ENCODE results near the gene SDR42E1. TPM values are rescaled to one million over a fixed set of nuclear protein-coding genes. Genes with fewer than 3 reads are reported as not detected.

The SDR42E1 gene
- total and polyA plus RNA-seq, 5 donors from 2014 or later = 1.6 to 3.7 (median 2.0) TPM

DNA sequence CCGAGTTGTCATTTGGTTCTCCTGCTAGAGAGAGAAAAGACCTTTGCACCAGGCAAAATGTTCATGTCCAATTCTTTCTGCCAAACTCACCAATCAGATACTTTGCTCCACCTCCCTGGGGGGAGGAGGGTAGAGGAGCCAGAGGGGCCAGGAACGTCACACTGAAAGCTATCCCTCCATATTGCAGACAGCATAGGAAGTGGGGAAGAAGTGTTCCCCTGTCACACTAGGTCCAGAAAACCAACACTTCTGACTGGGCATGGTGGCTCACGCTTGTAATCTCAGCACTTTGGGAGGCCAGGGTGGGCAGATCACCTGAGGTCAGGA is 33.3 kb upstream of the SDR42E1 start:
- Histone ChIP-seq H3K27ac (ENCODE audit: insufficient read depth, low read length, poor library complexity, severe bottlenecking) (no peak overlapping the region), H3K36me3 (ENCODE audit: control insufficient read depth, insufficient read depth, low read length) (no peaks in the 10 kb centered on the region), H3K27me3 (ENCODE audit: control insufficient read depth, insufficient read depth, low read length) (peaks cover 3% of the 10 kb centered on the region), H3K4me3 (ENCODE audit: low read depth, low read length) (no peak overlapping the region), H3K9me3 (ENCODE audit: control insufficient read depth in 2 of 2, low read length in 2 of 2) (no peaks in the 10 kb centered on the region), H3K4me1 (ENCODE audit: control insufficient read depth, insufficient read depth, low read length, poor library complexity, severe bottlenecking) (no peaks in the 10 kb centered on the region)
- DNase-seq (no peak), ATAC-seq (ENCODE audit: low read depth in 2 of 2) (no peak)
- Mint-ChIP-seq H3K4me3 (no peak overlapping the region), H3K36me3 (no peaks in the 10 kb centered on the region), H3K27me3 (peaks cover 5% of the 10 kb centered on the region), H3K27ac (no peak overlapping the region), H3K4me1 (no peaks in the 10 kb centered on the region), H3K9me3 (peaks cover 0 to 2% (median 0%) of the 10 kb centered on the region in 7 donors)

DNA sequence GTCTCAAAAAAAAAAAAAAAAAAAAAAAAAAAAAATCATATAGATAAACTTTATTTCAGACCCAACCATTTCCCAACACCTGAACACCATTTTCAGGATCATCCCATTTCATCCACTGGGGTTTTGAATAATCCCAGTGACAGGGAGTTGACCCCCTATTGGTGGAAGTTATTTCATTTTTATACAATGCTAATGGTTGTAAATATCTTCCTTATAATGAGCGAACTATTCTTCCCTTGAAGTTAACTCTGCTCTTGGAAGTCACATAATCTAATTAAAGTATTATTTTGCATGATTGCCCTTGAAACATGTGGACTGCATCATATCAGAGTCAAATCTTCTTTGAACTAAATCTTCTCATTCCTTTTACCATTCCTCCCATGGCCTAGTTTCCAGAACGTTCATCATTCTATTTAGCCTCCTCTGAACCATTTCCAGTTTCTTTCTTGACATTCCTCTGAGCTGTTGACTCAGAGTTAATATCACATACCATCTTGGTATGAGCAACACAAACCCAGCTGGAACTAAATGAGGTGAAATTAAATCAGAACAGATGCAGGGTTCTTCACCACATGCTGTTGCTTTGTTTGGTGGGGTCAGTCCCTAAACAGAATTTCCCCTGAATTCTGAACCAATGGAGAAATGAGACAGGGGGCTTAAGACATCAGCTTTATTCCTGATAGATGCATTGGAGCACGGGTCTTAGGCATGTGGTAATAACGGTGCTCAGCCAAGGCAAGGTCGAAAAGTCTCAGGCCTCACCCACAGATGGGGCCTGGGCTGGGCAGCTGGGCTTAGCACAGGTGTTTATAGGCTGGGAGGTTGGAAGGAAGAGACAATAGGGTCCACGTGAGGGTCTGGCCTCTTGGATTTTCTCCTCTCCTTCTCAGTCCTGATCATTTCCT is 32.7 kb upstream of the SDR42E1 start:
- Histone ChIP-seq H3K27me3 (ENCODE audit: control insufficient read depth, insufficient read depth, low read length) (peaks cover 3% of the 10 kb centered on the region), H3K4me3 (ENCODE audit: low read depth, low read length) (no peak overlapping the region), H3K9me3 (ENCODE audit: control insufficient read depth in 2 of 2, low read length in 2 of 2) (no peaks in the 10 kb centered on the region), H3K36me3 (ENCODE audit: control insufficient read depth, insufficient read depth, low read length) (no peaks in the 10 kb centered on the region), H3K4me1 (ENCODE audit: control insufficient read depth, insufficient read depth, low read length, poor library complexity, severe bottlenecking) (no peaks in the 10 kb centered on the region), H3K27ac (ENCODE audit: insufficient read depth, low read length, poor library complexity, severe bottlenecking) (no peak overlapping the region)
- no peaks in the 10 kb centered on the region for H3K36me3 Mint-ChIP-seq
- no peaks in the 10 kb centered on the region for H3K4me1 Mint-ChIP-seq
- peaks cover 0 to 2% (median 0%) of the 10 kb centered on the region in 7 donors for H3K9me3 Mint-ChIP-seq
- ATAC-seq (ENCODE audit: low read depth in 2 of 2) (no peak), DNase-seq (no peak)
- H3K4me3 Mint-ChIP-seq = no peak overlapping the region
- no peak overlapping the region for H3K27ac Mint-ChIP-seq
- peaks cover 5% of the 10 kb centered on the region for H3K27me3 Mint-ChIP-seq

- DNase-seq = no peak
- Histone ChIP-seq H3K27ac (ENCODE audit: insufficient read depth, low read length, poor library complexity, severe bottlenecking) (no peak overlapping the region), H3K9me3 (ENCODE audit: control insufficient read depth in 2 of 2, low read length in 2 of 2) (no peaks in the 10 kb centered on the region), H3K4me3 (ENCODE audit: low read depth, low read length) (no peak overlapping the region), H3K4me1 (ENCODE audit: control insufficient read depth, insufficient read depth, low read length, poor library complexity, severe bottlenecking) (no peaks in the 10 kb centered on the region), H3K36me3 (ENCODE audit: control insufficient read depth, insufficient read depth, low read length) (no peaks in the 10 kb centered on the region), H3K27me3 (ENCODE audit: control insufficient read depth, insufficient read depth, low read length) (peaks cover 3% of the 10 kb centered on the region)
- H3K9me3 Mint-ChIP-seq = no peaks in the 10 kb centered on the region
- H3K27ac Mint-ChIP-seq = no peak overlapping the region
- no peaks in the 10 kb centered on the region for H3K36me3 Mint-ChIP-seq
- H3K27me3 Mint-ChIP-seq = peaks cover 5% of the 10 kb centered on the region
- no peak for ATAC-seq (ENCODE audit: low read depth in 2 of 2)
- H3K4me1 Mint-ChIP-seq = no peaks in the 10 kb centered on the region
- no peak overlapping the region for H3K4me3 Mint-ChIP-seq
Measured at GRCh38 chr16:82042846-82043245, 31.6 kb upstream of the SDR42E1 start.

- Mint-ChIP-seq H3K4me3 (no peak overlapping the region), H3K27me3 (no peaks in the 10 kb centered on the region), H3K9me3 (no peaks in the 10 kb centered on the region), H3K36me3 (no peaks in the 10 kb centered on the region), H3K27ac (no peak overlapping the region), H3K4me1 (no peaks in the 10 kb centered on the region)
- H3K4me1 ChIP-seq (ENCODE audit: control insufficient read depth, insufficient read depth, low read length, poor library complexity, severe bottlenecking) = no peaks in the 10 kb centered on the region
- no peaks in the 10 kb centered on the region for H3K9me3 ChIP-seq (ENCODE audit: control insufficient read depth in 2 of 2, low read length in 2 of 2)
- DNase-seq = no peak
- H3K4me3 ChIP-seq (ENCODE audit: low read depth, low read length) = no peak overlapping the region
- ATAC-seq (ENCODE audit: low read depth in 2 of 2) = no peak
- H3K36me3 ChIP-seq (ENCODE audit: control insufficient read depth, insufficient read depth, low read length) = no peaks in the 10 kb centered on the region
- H3K27ac ChIP-seq (ENCODE audit: insufficient read depth, low read length, poor library complexity, severe bottlenecking) = no peak overlapping the region
- no peaks in the 10 kb centered on the region for H3K27me3 ChIP-seq (ENCODE audit: control insufficient read depth, insufficient read depth, low read length)
Measured at GRCh38 chr16:82042144-82042543, 30.9 kb upstream of the SDR42E1 start.

- H3K9me3 ChIP-seq (ENCODE audit: control insufficient read depth in 2 of 2, low read length in 2 of 2) = no peaks in the 10 kb centered on the region
- DNase-seq = no peak
Measured at GRCh38 chr16:82041542-82041941, 30.3 kb upstream of the SDR42E1 start.

GRCh38 chr16:82040296-82040695 is 29.0 kb upstream of the SDR42E1 start:
- Mint-ChIP-seq H3K4me1 (no peaks in the 10 kb centered on the region), H3K4me3 (no peak overlapping the region), H3K27me3 (no peaks in the 10 kb centered on the region), H3K36me3 (no peaks in the 10 kb centered on the region), H3K9me3 (no peaks in the 10 kb centered on the region), H3K27ac (no peak overlapping the region)
- H3K4me3 ChIP-seq (ENCODE audit: low read depth, low read length) = no peak overlapping the region
- H3K4me1 ChIP-seq (ENCODE audit: control insufficient read depth, insufficient read depth, low read length, poor library complexity, severe bottlenecking) = no peaks in the 10 kb centered on the region
- no peaks in the 10 kb centered on the region for H3K9me3 ChIP-seq (ENCODE audit: control insufficient read depth in 2 of 2, low read length in 2 of 2)
- ATAC-seq (ENCODE audit: low read depth in 2 of 2) = no peak
- peaks cover 2% of the 10 kb centered on the region for H3K27me3 ChIP-seq (ENCODE audit: control insufficient read depth, insufficient read depth, low read length)
- H3K36me3 ChIP-seq (ENCODE audit: control insufficient read depth, insufficient read depth, low read length) = no peaks in the 10 kb centered on the region
- DNase-seq = no peak
- H3K27ac ChIP-seq (ENCODE audit: insufficient read depth, low read length, poor library complexity, severe bottlenecking) = no peak overlapping the region

More at GRCh38 chr16:82041542-82041941, 30.3 kb upstream of the SDR42E1 start:
- Histone ChIP-seq H3K4me3 (ENCODE audit: low read depth, low read length) (no peak overlapping the region), H3K27ac (ENCODE audit: insufficient read depth, low read length, poor library complexity, severe bottlenecking) (no peak overlapping the region), H3K36me3 (ENCODE audit: control insufficient read depth, insufficient read depth, low read length) (no peaks in the 10 kb centered on the region), H3K27me3 (ENCODE audit: control insufficient read depth, insufficient read depth, low read length) (no peaks in the 10 kb centered on the region), H3K4me1 (ENCODE audit: control insufficient read depth, insufficient read depth, low read length, poor library complexity, severe bottlenecking) (no peaks in the 10 kb centered on the region)
- no peaks in the 10 kb centered on the region for H3K27me3 Mint-ChIP-seq
- no peak for ATAC-seq (ENCODE audit: low read depth in 2 of 2)
- no peaks in the 10 kb centered on the region for H3K9me3 Mint-ChIP-seq
- H3K4me3 Mint-ChIP-seq = no peak overlapping the region
- no peaks in the 10 kb centered on the region for H3K4me1 Mint-ChIP-seq
- no peaks in the 10 kb centered on the region for H3K36me3 Mint-ChIP-seq
- no peak overlapping the region for H3K27ac Mint-ChIP-seq

DNA sequence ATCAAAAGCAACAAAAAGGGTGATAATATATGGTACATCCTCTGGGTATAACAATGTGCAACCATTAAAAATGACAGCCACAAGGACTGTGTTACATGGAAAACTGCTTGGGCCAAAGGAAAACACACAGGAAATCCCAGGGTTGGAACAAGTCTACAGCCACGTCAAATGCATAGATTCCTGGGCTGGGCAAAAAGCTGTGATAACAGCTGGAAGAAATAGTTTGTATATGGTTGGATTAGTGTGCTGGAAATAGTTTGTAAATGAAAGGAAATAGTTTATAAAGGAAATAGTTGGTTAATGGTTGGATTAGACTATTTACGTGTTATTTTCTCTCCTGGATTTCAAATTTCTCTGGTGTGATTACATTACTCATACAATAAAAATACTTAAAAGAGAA is 26.4 kb upstream of the SDR42E1 start:
- Mint-ChIP-seq H3K4me3 (no peak overlapping the region), H3K27ac (no peak overlapping the region), H3K4me1 (no peaks in the 10 kb centered on the region), H3K9me3 (peaks cover 0 to 1% (median 0%) of the 10 kb centered on the region in 7 donors), H3K36me3 (no peaks in the 10 kb centered on the region), H3K27me3 (no peaks in the 10 kb centered on the region)
- ATAC-seq (ENCODE audit: low read depth in 2 of 2) = no peak
- H3K27me3 ChIP-seq (ENCODE audit: control insufficient read depth, insufficient read depth, low read length) = peaks cover 2% of the 10 kb centered on the region
- no peak for DNase-seq
- no peaks in the 10 kb centered on the region for H3K9me3 ChIP-seq (ENCODE audit: control insufficient read depth in 2 of 2, low read length in 2 of 2)
- H3K4me3 ChIP-seq (ENCODE audit: low read depth, low read length) = no peak overlapping the region
- H3K36me3 ChIP-seq (ENCODE audit: control insufficient read depth, insufficient read depth, low read length) = no peaks in the 10 kb centered on the region
- H3K4me1 ChIP-seq (ENCODE audit: control insufficient read depth, insufficient read depth, low read length, poor library complexity, severe bottlenecking) = no peaks in the 10 kb centered on the region
- H3K27ac ChIP-seq (ENCODE audit: insufficient read depth, low read length, poor library complexity, severe bottlenecking) = no peak overlapping the region

DNA sequence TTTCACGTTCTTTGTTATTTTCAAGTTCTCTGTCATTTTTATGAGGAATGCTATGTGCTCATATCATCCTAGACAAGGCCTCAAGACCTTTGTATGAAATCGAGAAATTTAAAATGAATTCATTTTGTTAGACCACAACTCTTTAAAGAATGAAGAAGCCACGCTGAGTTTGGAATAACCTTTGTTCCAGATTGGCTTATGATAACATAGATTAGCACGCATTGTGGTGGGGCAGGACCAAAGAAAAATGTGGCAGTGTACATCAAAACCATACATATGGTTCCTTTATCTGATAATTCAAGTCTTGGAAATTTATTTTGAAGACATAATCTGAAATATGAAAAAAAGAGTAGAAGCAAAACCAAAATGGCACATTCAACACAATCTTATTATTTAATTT is 26.0 kb upstream of the SDR42E1 start:
- H3K9me3 Mint-ChIP-seq = peaks cover 0 to 1% (median 0%) of the 10 kb centered on the region in 7 donors
- Histone ChIP-seq H3K4me3 (ENCODE audit: low read depth, low read length) (no peak overlapping the region), H3K27me3 (ENCODE audit: control insufficient read depth, insufficient read depth, low read length) (peaks cover 2% of the 10 kb centered on the region), H3K27ac (ENCODE audit: insufficient read depth, low read length, poor library complexity, severe bottlenecking) (no peak overlapping the region), H3K36me3 (ENCODE audit: control insufficient read depth, insufficient read depth, low read length) (no peaks in the 10 kb centered on the region), H3K9me3 (ENCODE audit: control insufficient read depth in 2 of 2, low read length in 2 of 2) (no peaks in the 10 kb centered on the region), H3K4me1 (ENCODE audit: control insufficient read depth, insufficient read depth, low read length, poor library complexity, severe bottlenecking) (no peaks in the 10 kb centered on the region)
- no peak overlapping the region for H3K27ac Mint-ChIP-seq
- H3K4me1 Mint-ChIP-seq = no peaks in the 10 kb centered on the region
- H3K27me3 Mint-ChIP-seq = no peaks in the 10 kb centered on the region
- no peak overlapping the region for H3K4me3 Mint-ChIP-seq
- DNase-seq (no peak), ATAC-seq (ENCODE audit: low read depth in 2 of 2) (no peak)
- H3K36me3 Mint-ChIP-seq = no peaks in the 10 kb centered on the region
